ENCODE data around the gene MEGF11.
A peak's percentile ranks its signal among the peaks of the same experiment; 100 is the strongest.

DNA sequence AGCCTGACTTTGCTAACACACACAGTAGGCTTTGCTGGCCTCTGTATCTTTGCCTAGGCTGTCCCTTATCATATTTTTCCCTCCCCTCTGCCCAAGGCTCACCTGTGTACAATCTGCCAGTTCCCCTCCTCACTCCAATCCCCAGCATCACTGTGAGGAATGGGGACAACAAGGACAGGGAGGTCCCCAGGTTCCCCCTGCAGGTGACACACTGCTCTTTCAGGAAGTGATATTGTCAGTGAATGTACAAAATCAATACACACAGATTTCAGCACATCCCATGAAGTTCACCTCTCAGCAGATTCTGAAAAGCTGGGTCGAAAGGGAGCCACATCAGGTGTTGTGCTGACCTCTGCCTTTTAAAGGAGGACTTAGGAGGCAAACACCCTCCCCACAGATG is 206.8 kb downstream of the MEGF11 start:
- TF ChIP-seq, protein P1, sequence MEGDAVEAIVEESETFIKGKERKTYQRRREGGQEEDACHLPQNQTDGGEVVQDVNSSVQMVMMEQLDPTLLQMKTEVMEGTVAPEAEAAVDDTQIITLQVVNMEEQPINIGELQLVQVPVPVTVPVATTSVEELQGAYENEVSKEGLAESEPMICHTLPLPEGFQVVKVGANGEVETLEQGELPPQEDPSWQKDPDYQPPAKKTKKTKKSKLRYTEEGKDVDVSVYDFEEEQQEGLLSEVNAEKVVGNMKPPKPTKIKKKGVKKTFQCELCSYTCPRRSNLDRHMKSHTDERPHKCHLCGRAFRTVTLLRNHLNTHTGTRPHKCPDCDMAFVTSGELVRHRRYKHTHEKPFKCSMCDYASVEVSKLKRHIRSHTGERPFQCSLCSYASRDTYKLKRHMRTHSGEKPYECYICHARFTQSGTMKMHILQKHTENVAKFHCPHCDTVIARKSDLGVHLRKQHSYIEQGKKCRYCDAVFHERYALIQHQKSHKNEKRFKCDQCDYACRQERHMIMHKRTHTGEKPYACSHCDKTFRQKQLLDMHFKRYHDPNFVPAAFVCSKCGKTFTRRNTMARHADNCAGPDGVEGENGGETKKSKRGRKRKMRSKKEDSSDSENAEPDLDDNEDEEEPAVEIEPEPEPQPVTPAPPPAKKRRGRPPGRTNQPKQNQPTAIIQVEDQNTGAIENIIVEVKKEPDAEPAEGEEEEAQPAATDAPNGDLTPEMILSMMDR (conservative IDR thresholded peaks at IDR 0.05; ENCODE audit: low read depth, low read length), result peak; percentile 38
- TF ChIP-seq EZH2 (IDR thresholded peaks at IDR 0.05; ENCODE audit: low read length, unreplicated experiment), result no peak
